DOHH2 (cell line): ENCODE results near the gene KIF26B.
"Not testable (repeated sequence)": the region's sequence is repeated elsewhere in the genome, so short reads cannot be mapped to it uniquely, and the experiment has no call there.

Source experiments
- H3F3A ChIP-seq: fragments of 200-600 bp; sonication (generic), shearing (Covaris generic); 2 replicates; pipeline ENCODE4 v1.6.0; 2016; ENCODE audit warnings: antibody characterized with exemption, mild to moderate bottlenecking; ENCODE audit not compliant: control insufficient read depth, insufficient read depth
- H3K27ac ChIP-seq: fragments of 200-600 bp; sonication (generic); 2 replicates; pipeline ENCODE4 v1.5.1; 2014; ENCODE audit warnings: low read depth, mild to moderate bottlenecking, low read length, moderate library complexity
- H3K27me3 ChIP-seq: fragments of 200-600 bp; sonication (generic); 2 replicates; pipeline ENCODE4 v1.6.1; 2014; ENCODE audit warnings: mild to moderate bottlenecking, low read length, mixed read lengths; ENCODE audit not compliant: control insufficient read depth
- H3K36me3 ChIP-seq: fragments of 200-600 bp; sonication (generic); 2 replicates; pipeline ENCODE4 v1.6.1; 2014; ENCODE audit warnings: mild to moderate bottlenecking, low read length, moderate library complexity, mixed read lengths; ENCODE audit not compliant: control insufficient read depth
- H3K4me1 ChIP-seq: fragments of 200-600 bp; sonication (generic); 2 replicates; pipeline ENCODE4 v1.6.1; 2014; ENCODE audit warnings: mild to moderate bottlenecking, low read length, mixed read lengths; ENCODE audit not compliant: control insufficient read depth
- H3K4me2 ChIP-seq: fragments of 200-600 bp; sonication (generic); 2 replicates; pipeline ENCODE4 v1.6.0; 2014; ENCODE audit warnings: mild to moderate bottlenecking, low read length, moderate library complexity
- H3K4me3 ChIP-seq: fragments of 200-600 bp; sonication (generic); 2 replicates; pipeline ENCODE4 v1.5.1; 2014; ENCODE audit warnings: mild to moderate bottlenecking, low read length, mixed read lengths
- H3K79me2 ChIP-seq: fragments of 200-600 bp; sonication (generic); 2 replicates; pipeline ENCODE4 v1.6.1; 2014; ENCODE audit warnings: mild to moderate bottlenecking, low read length, mixed read lengths; ENCODE audit not compliant: control insufficient read depth
- H3K9me2 ChIP-seq: fragments of 200-600 bp; sonication (generic); replicated peaks from 2 replicates; pipeline ENCODE4 v1.6.1; 2014; ENCODE audit warnings: mild to moderate bottlenecking, low read length, mixed read lengths; ENCODE audit not compliant: control insufficient read depth
- H3K9me3 ChIP-seq: fragments of 200-600 bp; sonication (generic); 2 replicates; pipeline ENCODE4 v1.6.1; 2014; ENCODE audit warnings: antibody characterized with exemption, low read length, mixed read lengths; ENCODE audit not compliant: control insufficient read depth, insufficient read depth
- H4K20me1 ChIP-seq: fragments of 200-600 bp; sonication (generic); 2 replicates; pipeline ENCODE4 v1.6.0; 2014; ENCODE audit warnings: low read depth, mild to moderate bottlenecking, antibody characterized with exemption, low read length, moderate library complexity; ENCODE audit not compliant: control insufficient read depth, insufficient read depth
- CTCF ChIP-seq: fragments of 200-600 bp; sonication (generic); IDR thresholded peaks from one replicate; pipeline ENCODE4 v1.5.1; 2014; ENCODE audit warnings: antibody characterized with exemption, mild to moderate bottlenecking, low read depth, low read length; ENCODE audit not compliant: poor library complexity, severe bottlenecking
- EZH2phosphoT487 ChIP-seq: fragments of 200-600 bp; sonication (generic); IDR thresholded peaks from 2 replicates; pipeline ENCODE4 v1.6.1; 2017; ENCODE audit warnings: borderline replicate concordance, mild to moderate bottlenecking, antibody characterized with exemption, low read length, moderate library complexity, mixed read lengths

The KIF26B gene

GRCh38 chr1:245398180-245398579 lies 243.4 kb downstream of the KIF26B start:
- Histone ChIP-seq H3K36me3 (no peaks in the 10 kb centered on the region), H3K4me2 (no peak overlapping the region), H3K27ac (no peak overlapping the region), H3K4me1 (no peaks in the 10 kb centered on the region), H3K9me3 (no peaks in the 10 kb centered on the region), H4K20me1 (no peaks in the 10 kb centered on the region), H3K4me3 (no peak overlapping the region), H3K27me3 (no peaks in the 10 kb centered on the region), H3K9me2 (no peaks in the 10 kb centered on the region), H3K79me2 (no peaks in the 10 kb centered on the region), H3F3A (no peaks in the 10 kb centered on the region)
- TF ChIP-seq EZH2phosphoT487 (no peak), CTCF (no peak)

- H3K36me3 ChIP-seq = no peaks in the 10 kb centered on the region
- H3K4me3 ChIP-seq = no peak overlapping the region
- no peak for TF ChIP-seq CTCF
- no peak for TF ChIP-seq EZH2phosphoT487
- no peaks in the 10 kb centered on the region for H3K79me2 ChIP-seq
- H4K20me1 ChIP-seq = no peaks in the 10 kb centered on the region
- H3K27me3 ChIP-seq = peaks cover 12% of the 10 kb centered on the region; the same call in 1 of the 2 replicates
- H3K9me3 ChIP-seq = no peaks in the 10 kb centered on the region
- H3K9me2 ChIP-seq = no peaks in the 10 kb centered on the region
- H3K4me1 ChIP-seq = no peaks in the 10 kb centered on the region
- no peak overlapping the region for H3K4me2 ChIP-seq
- H3K27ac ChIP-seq = no peak overlapping the region
- H3F3A ChIP-seq = no peaks in the 10 kb centered on the region
Measured at GRCh38 chr1:245401881-245402587, 247.2 kb downstream of the KIF26B start.

GRCh38 chr1:245402998-245403397 lies 248.2 kb downstream of the KIF26B start:
- not testable (repeated sequence) for H3F3A ChIP-seq, H3K36me3 ChIP-seq, H3K4me2 ChIP-seq, H4K20me1 ChIP-seq, H3K4me3 ChIP-seq, H3K9me2 ChIP-seq, H3K9me3 ChIP-seq, H3K4me1 ChIP-seq, H3K27ac ChIP-seq, H3K79me2 ChIP-seq
- peaks cover 12% of the 10 kb centered on the region; the same call in 1 of the 2 replicates for H3K27me3 ChIP-seq

GRCh38 chr1:245404527-245404926 lies 249.7 kb downstream of the KIF26B start:
- Histone ChIP-seq H3K9me3 (no peaks in the 10 kb centered on the region), H3F3A (no peaks in the 10 kb centered on the region), H3K27me3 (peaks cover 12% of the 10 kb centered on the region; the same call in 1 of the 2 replicates), H3K9me2 (no peaks in the 10 kb centered on the region), H3K4me2 (no peak overlapping the region), H3K36me3 (no peaks in the 10 kb centered on the region), H3K27ac (no peak overlapping the region), H4K20me1 (no peaks in the 10 kb centered on the region), H3K79me2 (no peaks in the 10 kb centered on the region), H3K4me3 (no peak overlapping the region), H3K4me1 (no peaks in the 10 kb centered on the region)
- TF ChIP-seq EZH2phosphoT487 (no peak), CTCF (no peak)
